Thyroid gland (tissue), 4 donors: ENCODE measurements around the gene NFYC. TPM values are rescaled to one million over a fixed set of nuclear protein-coding genes. Genes with fewer than 3 reads are reported as not detected.
"Not testable (repeated sequence)": the region's sequence is repeated elsewhere in the genome, so short reads cannot be mapped to it uniquely, and the experiment has no call there.

Experiments used
- DNase-seq, 2 donors: peaks; one replicate each; pipeline ENCODE4 v3.0.0-alpha.2; 2019
- H3K27ac ChIP-seq, 3 donors: fragments of 200-600 bp; sonication (generic); 1 replicate in 2 of 3; 2 replicates in 1 of 3; pipeline ENCODE4 v1.5.1; 2016 to 2019; ENCODE audit warnings: mild to moderate bottlenecking in 1 of 3, moderate library complexity in 1 of 3
- H3K27me3 ChIP-seq: fragments of 200-600 bp; sonication (generic); one replicate; pipeline ENCODE4 v1.5.1; 2019
- H3K36me3 ChIP-seq, 2 donors: fragments of 200-600 bp; sonication (generic); one replicate each; pipeline ENCODE4 v1.5.1; 2016 to 2019
- H3K4me1 ChIP-seq, 2 donors: fragments of 200-600 bp; sonication (generic); one replicate each; pipeline ENCODE4 v1.5.1; 2017 to 2019
- H3K4me3 ChIP-seq, 3 donors: fragments of 200-600 bp; sonication (generic); replicated peaks in 1 of 3; 1 replicate in 2 of 3; 2 replicates in 1 of 3; pipeline ENCODE4 v1.5.1; 2016; ENCODE audit warnings: mild to moderate bottlenecking in 1 of 3
- H3K9me3 ChIP-seq: fragments of 200-600 bp; sonication (generic); one replicate; pipeline ENCODE4 v1.5.1; 2017
- POLR2A ChIP-seq, 2 donors: fragments of 450-650 bp; IDR thresholded peaks; one replicate each; pipeline ENCODE4 v1.6.1; 2017; ENCODE audit warnings: antibody characterized with exemption in 2 of 2, mild to moderate bottlenecking in 2 of 2, moderate library complexity in 1 of 2
- WGBS, 2 donors: methylation state at CpG; one replicate each; pipeline ENCODE4 v1.1.5; 2017; 5-methylcytosine and 5-hydroxymethylcytosine counted together
- intact Hi-C: fragments of 100-400 bp; cut with DNase I; formaldehyde crosslinking; loops from one replicate; pipeline ENCODE4 v1.15.1; 2023
- total RNA-seq, 4 donors: library from RNA; depleted of rRNA; stranded (reverse); fragments of >200 nt; gene quantifications; one replicate each; pipeline ENCODE4 v1.2.3, GENCODE V29; 2016
- TF ChIP-seq, protein P1 (sequence below), 6 experiments: fragments of 200-600 bp in 3 of 6; fragments of 450-650 bp in 3 of 6; sonication (generic) in 3 of 6; IDR thresholded peaks; one replicate each; pipeline ENCODE4 v1.5.1; 2016 to 2019; ENCODE audit warnings: antibody characterized with exemption in 6 of 6, mild to moderate bottlenecking in 2 of 6, inconsistent platforms in 1 of 6, moderate library complexity in 1 of 6

Gene NFYC
- total RNA-seq, 4 donors from 2014 or later = 70.5 to 175 (median 96.7) TPM

DNA sequence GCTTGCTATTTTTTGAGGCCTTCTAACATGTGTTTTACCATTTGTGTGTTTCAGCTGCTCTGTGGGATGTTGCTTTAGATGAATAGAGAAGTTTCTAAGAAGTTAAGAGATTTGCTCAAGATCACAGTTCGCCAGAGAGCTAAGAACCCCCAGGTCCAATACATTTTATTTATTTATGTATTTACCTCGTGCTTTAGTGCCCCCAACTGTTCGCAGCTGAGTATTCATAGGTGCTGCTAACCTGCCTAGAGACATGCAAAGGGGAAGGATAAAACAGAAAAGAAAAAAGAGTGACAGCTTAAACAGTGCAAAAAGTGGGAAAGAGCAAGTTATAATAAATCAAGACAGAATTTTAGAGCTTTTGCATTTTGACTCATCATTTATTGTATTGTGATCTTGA lies 31.1 kb downstream of the NFYC start:
- intact Hi-C loops = no loop called here
- TF ChIP-seq, protein P1, sequence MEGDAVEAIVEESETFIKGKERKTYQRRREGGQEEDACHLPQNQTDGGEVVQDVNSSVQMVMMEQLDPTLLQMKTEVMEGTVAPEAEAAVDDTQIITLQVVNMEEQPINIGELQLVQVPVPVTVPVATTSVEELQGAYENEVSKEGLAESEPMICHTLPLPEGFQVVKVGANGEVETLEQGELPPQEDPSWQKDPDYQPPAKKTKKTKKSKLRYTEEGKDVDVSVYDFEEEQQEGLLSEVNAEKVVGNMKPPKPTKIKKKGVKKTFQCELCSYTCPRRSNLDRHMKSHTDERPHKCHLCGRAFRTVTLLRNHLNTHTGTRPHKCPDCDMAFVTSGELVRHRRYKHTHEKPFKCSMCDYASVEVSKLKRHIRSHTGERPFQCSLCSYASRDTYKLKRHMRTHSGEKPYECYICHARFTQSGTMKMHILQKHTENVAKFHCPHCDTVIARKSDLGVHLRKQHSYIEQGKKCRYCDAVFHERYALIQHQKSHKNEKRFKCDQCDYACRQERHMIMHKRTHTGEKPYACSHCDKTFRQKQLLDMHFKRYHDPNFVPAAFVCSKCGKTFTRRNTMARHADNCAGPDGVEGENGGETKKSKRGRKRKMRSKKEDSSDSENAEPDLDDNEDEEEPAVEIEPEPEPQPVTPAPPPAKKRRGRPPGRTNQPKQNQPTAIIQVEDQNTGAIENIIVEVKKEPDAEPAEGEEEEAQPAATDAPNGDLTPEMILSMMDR (IDR thresholded peaks at IDR 0.05) = no peak
- TF ChIP-seq POLR2A (IDR thresholded peaks at IDR 0.05) = no peak
- Histone ChIP-seq H3K9me3 (no peaks in the 10 kb centered on the region), H3K27me3 (no peaks in the 10 kb centered on the region), H3K27ac (no peak overlapping the region), H3K4me1 (peaks cover 35 to 56% of the 10 kb centered on the region in 2 donors), H3K36me3 (no peaks in the 10 kb centered on the region), H3K4me3 (no peak overlapping the region)
- 77 to 81% methylated on average over 3 of the region's 3 CpGs for WGBS, 2 donors
- no peak for DNase-seq

DNA sequence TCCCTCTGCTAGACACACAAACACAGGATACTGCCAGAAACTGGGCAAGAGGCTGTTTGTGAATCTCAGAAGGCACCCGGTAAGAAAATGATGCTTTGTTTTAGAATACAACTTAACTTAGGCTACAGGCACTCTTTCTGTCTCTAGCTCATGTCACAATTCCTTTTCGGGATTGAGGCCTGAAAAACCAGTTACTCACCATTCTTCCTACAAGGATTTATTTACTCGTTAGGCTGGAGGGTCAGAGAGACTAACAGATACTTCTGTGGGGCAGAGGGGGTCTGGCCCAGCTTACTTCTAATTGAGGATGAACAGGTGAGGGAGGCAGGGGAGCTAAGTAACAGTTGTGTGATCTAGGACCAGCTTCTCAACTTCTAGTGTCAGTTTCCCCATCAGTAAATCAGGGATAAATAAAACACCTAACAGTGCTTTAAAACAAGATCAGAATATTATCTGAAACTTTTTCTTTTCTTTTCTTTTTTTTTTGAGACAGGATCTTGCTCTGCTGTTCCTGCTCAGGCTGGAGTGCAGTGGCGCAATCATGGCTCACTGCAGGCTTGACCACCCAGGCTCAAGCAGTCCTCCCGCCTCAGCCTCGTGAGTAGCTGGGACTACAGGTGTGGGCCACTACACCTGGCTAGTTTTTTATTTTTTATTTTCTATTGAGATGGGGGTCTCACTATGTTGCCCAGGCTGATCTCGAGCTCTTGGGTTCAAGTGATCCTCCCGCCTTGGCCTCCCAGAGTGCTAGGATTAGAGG lies 31.9 kb downstream of the NFYC start:
- Histone ChIP-seq H3K27me3 (no peaks in the 10 kb centered on the region), H3K4me3 (no peak overlapping the region), H3K9me3 (no peaks in the 10 kb centered on the region), H3K36me3 (no peaks in the 10 kb centered on the region), H3K4me1 (peaks cover 27 to 49% of the 10 kb centered on the region in 2 donors), H3K27ac (no peak overlapping the region)
- intact Hi-C loops = no loop called here
- DNase-seq = peak; percentile 16 to 17
- WGBS, 2 donors = 76 to 80% methylated on average over 8 of the region's 8 CpGs
- TF ChIP-seq POLR2A (IDR thresholded peaks at IDR 0.05) = no peak
- TF ChIP-seq, protein P1 (IDR thresholded peaks at IDR 0.05) = no peak

DNA sequence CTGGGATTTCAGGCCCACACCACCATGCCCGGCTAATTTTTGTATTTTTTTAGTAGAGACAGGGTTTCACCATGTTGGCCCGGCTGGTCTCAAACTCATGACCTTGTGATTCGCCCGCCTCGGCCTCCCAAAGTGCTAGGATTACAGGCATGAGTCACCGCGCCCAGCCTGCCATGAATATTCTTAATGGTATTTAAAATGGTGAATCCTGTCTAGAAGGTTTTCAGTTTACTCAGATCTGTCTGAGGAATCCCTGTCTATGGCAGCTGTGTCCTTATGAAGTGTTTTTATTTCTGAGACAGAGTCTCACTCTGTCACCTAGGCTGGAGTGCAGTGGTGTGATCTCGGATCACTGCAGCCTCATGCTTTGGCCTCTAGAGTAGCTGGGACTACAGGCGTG lies 36.2 kb downstream of the NFYC start:
- H3K4me3 ChIP-seq, H3K9me3 ChIP-seq, H3K27ac ChIP-seq, H3K27me3 ChIP-seq, DNase-seq, intact Hi-C loops, H3K36me3 ChIP-seq: not testable (repeated sequence)
- 96 to 97% methylated on average over 9 of the region's 9 CpGs for WGBS, 2 donors
- peaks cover 2 to 27% of the 10 kb centered on the region in 2 donors for H3K4me1 ChIP-seq

DNA sequence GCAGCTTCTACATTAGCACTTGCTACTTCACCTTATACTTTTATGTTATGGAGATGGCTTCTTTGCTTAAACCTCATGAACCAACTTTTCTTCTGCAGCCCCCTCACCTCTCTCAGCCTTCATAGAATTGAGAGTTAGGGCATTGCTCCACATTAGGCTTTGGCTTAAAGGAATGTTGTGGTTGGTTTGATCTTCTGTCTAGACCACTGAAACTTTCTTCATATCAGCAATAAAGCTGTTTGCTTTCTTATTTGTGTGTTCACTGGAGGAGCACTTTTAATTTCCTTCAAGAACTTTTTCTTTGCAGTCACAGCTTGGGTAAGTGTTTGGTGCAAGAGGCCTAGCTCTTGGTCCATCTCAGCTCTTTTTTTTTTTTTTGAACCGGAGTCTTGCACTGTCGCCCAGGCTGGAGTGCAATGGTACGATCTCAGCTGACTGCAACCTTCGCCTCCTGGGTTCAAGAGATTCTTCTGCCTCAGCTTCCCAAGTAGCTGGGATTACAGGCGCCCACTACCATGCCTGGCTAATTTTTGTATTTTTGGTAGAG lies 37.9 kb downstream of the NFYC start:
- H3K27me3 ChIP-seq, H3K4me3 ChIP-seq, intact Hi-C loops, H3K9me3 ChIP-seq, DNase-seq, H3K36me3 ChIP-seq, H3K27ac ChIP-seq: not testable (repeated sequence)
- WGBS, 2 donors = 98 to 99% methylated on average over 5 of the region's 5 CpGs
- H3K4me1 ChIP-seq = peaks cover 0 to 19% of the 10 kb centered on the region in 2 donors

DNA sequence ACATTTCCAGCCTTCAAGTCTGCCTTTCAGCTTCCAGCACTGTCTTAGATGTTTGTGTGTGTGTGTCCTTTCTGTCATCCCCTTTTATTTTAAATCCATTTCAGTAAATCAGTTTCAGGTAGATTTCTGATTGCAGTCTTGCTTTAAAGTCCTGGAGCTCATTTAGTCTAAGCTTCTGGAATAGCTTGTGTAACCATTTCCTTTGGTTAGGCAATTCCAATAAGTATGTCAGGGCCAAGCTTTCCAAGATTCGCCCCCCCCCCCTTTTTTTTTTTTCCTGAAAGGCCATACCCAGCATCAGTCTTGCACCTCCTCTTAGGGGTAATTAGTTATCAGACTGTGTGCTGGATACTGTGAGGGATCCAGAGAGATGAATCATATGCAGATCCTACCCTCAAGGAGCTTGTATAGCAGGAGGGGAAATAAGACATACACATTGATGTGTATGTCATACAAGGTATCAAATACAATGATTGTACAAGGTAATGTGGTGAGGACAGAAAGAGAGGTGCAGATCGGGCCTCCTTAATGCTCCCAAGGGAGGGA lies 41.3 kb downstream of the NFYC start:
- DNase-seq = no peak
- Histone ChIP-seq H3K4me3 (no peak overlapping the region), H3K36me3 (no peaks in the 10 kb centered on the region), H3K27ac (no peak overlapping the region), H3K4me1 (peaks cover 5 to 12% of the 10 kb centered on the region in 2 donors), H3K27me3 (no peaks in the 10 kb centered on the region), H3K9me3 (no peaks in the 10 kb centered on the region)
- 76 to 89% methylated on average over 2 of the region's 2 CpGs for WGBS, 2 donors
- intact Hi-C loops = no loop called here
- TF ChIP-seq POLR2A (IDR thresholded peaks at IDR 0.05) = no peak
- TF ChIP-seq, protein P1 (IDR thresholded peaks at IDR 0.05) = no peak
